NT2/D1 (cell line): ENCODE results near the gene AFF3.

Source experiments
- SUZ12 ChIP-seq: IDR thresholded peaks from 2 replicates; pipeline ENCODE4 v1.6.1; 2011; ENCODE audit not compliant: insufficient read length, insufficient read depth; ENCODE audit errors: extremely low read depth
- YY1 ChIP-seq: IDR thresholded peaks from 2 replicates; pipeline ENCODE4 v1.6.1; 2011; ENCODE audit not compliant: insufficient read length, insufficient read depth
- ZNF274 ChIP-seq: IDR thresholded peaks from 2 replicates; pipeline ENCODE4 v1.6.1; 2011; ENCODE audit warnings: mild to moderate bottlenecking, low read depth, low read length

GRCh38 chr2:99520813-99521212, 621.6 kb downstream of the AFF3 start:
- TF ChIP-seq ZNF274 (no peak), SUZ12 (no peak), YY1 (no peak)
